HG03196 (cell line): ENCODE data around the gene CCT7.

ENCODE experiments used
- ATAC-seq: cut with Tn5 transposase; IDR thresholded peaks from one replicate; pipeline ENCODE4 v1.9.1; 2021; ENCODE audit not compliant: unreplicated experiment

The CCT7 gene

GRCh38 chr2:73225513-73226360 lies 8.4 kb upstream of the CCT7 start:
- no peak for ATAC-seq

GRCh38 chr2:73227086-73227485 lies 7.0 kb upstream of the CCT7 start:
- ATAC-seq, result no peak

GRCh38 chr2:73228631-73229030 lies 5.5 kb upstream of the CCT7 start:
- ATAC-seq, result no peak

GRCh38 chr2:73232403-73233153 lies 1.5 kb upstream of the CCT7 start:
- ATAC-seq, result peak; percentile 13

GRCh38 chr2:73233154-73233931 lies 765 bp upstream of the CCT7 start, which contains the start of gene PRADC1:
Gene PRADC1 (minus strand): TSS chr2:73233239. CDS start chr2:73233160, 79 bp downstream.
- ATAC-seq, result peak; percentile 88

GRCh38 chr2:73235315-73236028 lies 1.4 kb downstream of the CCT7 start:
- no peak for ATAC-seq

- ATAC-seq, result no peak
Observed at GRCh38 chr2:73237168-73237567, 3.1 kb downstream of the CCT7 start.

- ATAC-seq, result no peak
Observed at GRCh38 chr2:73238149-73238548, 4.0 kb downstream of the CCT7 start.

GRCh38 chr2:73238976-73239375 lies 4.9 kb downstream of the CCT7 start:
- ATAC-seq, result no peak

GRCh38 chr2:73239776-73240175 lies 5.7 kb downstream of the CCT7 start:
- ATAC-seq, result no peak

- ATAC-seq, result no peak
Observed at GRCh38 chr2:73243884-73244570, 9.9 kb downstream of the CCT7 start.

GRCh38 chr2:73244580-73244979 lies 10.5 kb downstream of the CCT7 start:
- no peak for ATAC-seq

- no peak for ATAC-seq
Observed at GRCh38 chr2:73246850-73247249, 12.7 kb downstream of the CCT7 start.

GRCh38 chr2:73249636-73250035 lies 15.5 kb downstream of the CCT7 start:
- ATAC-seq, result no peak

GRCh38 chr2:73250872-73251846 lies 17.1 kb downstream of the CCT7 start:
- ATAC-seq, result no peak

- no peak for ATAC-seq
Observed at GRCh38 chr2:73252238-73253027, 18.3 kb downstream of the CCT7 start.

GRCh38 chr2:73253400-73253799 lies 19.3 kb downstream of the CCT7 start:
- no peak for ATAC-seq

- ATAC-seq, result no peak
Observed at GRCh38 chr2:73253901-73254300, 19.8 kb downstream of the CCT7 start.
